ENCODE measurements around the gene SCUBE3. TPM values are rescaled to one million over a fixed set of nuclear protein-coding genes. Genes with fewer than 3 reads are reported as not detected.

SCUBE3 gene
- total RNA-seq, 2 donors from 2014 or later: 0.04 TPM; not detected in 1

DNA sequence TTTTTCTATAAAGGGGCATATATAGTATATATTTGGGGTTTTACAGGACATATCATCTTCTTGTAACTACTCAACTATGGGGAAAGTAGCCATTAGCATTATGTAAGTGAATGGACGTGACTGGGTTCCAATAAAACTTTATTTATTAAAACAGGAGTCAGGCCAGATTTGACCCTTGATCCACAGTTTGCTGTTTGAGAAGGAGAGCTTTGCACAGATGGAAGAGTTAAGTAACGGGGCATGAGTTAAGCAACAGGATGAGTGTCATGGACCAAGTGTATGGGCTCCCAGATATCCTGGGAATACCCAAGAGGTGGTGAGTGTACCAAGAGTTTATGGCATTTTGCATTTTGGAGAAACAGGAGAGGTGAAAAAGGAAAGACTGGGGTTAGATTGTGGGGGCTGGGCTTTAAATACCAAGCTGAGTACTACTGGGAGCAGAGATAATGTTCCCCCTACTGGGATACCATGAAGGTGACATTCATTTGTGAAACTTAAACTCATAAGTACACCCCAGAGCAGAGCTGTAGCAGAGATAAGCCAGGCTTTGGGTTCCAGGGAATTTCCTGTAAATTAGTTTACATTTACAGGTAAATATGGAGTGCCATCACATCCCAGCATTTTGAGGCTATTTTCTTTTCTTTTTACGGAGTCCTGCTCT is 18.5 kb upstream of the SCUBE3 start:
- no peak overlapping the region for H3K27ac Mint-ChIP-seq
- no peak for ATAC-seq
- no peaks in the 10 kb centered on the region for H3K36me3 Mint-ChIP-seq
- H3K9me3 Mint-ChIP-seq: no peaks in the 10 kb centered on the region
- no peak for DNase-seq (ENCODE audit: low spot score in 2 of 2)

DNA sequence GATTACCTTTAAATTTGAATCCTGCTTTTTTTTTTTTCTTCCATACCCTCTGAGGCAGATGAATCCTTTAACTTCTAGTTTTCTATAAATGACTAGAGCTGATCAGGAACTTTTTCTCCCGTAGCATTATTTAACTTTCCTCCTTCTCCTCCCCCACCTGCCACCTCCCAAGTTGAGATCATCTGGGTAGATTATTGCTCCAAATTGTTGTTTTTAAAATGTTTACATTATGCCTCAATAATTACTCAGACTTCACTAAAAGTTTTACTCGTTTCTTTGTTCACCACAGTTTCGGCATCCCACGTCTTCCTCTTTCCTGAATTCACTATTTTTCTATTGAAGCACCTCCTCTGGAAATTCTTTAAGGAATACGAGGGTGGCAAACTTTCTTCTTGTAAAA is 16.6 kb upstream of the SCUBE3 start:
- DNase-seq (ENCODE audit: low spot score in 2 of 2) (no peak), ATAC-seq (no peak)
- no peaks in the 10 kb centered on the region for H3K9me3 Mint-ChIP-seq
- no peak overlapping the region for H3K27ac Mint-ChIP-seq
- H3K36me3 Mint-ChIP-seq: no peaks in the 10 kb centered on the region

DNA sequence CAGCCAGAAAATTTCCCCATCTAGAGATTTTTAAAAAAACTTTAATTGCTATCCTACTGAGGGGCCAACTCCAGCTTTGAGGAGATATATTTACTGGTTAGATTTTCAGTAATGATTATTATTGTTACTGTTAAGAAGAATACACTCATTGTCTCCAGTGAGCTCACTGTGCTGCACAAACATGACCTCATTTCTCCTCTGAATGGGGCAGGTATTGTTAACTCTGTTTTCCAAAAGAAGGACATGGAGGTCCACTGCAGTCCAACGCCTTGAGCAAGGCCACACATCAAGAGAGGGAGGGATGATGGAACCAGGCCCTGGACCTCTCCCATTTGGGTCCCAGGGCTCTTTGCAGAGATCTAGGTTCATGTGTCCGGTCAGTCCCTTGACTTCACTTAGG is 13.9 kb upstream of the SCUBE3 start:
- no peak for DNase-seq (ENCODE audit: low spot score in 2 of 2)
- no peaks in the 10 kb centered on the region for H3K9me3 Mint-ChIP-seq
- no peaks in the 10 kb centered on the region for H3K36me3 Mint-ChIP-seq
- ATAC-seq: no peak
- H3K27ac Mint-ChIP-seq: no peak overlapping the region

DNA sequence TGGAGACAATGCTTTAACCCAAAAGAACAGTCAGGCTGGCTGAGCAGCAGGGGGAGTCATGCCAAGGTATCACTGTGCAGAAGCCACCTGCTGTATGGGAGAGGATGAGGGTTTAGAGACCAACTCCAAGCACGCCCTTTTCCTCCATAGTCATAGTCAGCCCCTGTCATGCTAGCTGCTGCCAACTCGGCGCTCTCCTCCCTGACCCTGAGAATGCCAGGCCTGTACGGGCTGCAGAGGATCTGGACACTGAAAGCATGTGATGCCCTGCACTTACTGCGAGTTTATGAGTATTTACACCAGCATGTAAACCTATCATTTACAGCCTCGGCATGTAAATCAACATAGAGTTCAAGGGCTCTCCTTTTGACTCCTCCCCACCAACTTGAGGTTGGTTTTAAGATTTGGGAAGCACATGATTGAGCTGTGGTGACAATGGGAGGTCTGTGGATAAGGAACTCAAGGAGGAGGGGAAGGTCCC is 11.7 kb upstream of the SCUBE3 start:
- no peaks in the 10 kb centered on the region for H3K9me3 Mint-ChIP-seq
- no peaks in the 10 kb centered on the region for H3K36me3 Mint-ChIP-seq
- ATAC-seq (no peak), DNase-seq (ENCODE audit: low spot score in 2 of 2) (no peak)
- H3K27ac Mint-ChIP-seq: no peak overlapping the region

DNA sequence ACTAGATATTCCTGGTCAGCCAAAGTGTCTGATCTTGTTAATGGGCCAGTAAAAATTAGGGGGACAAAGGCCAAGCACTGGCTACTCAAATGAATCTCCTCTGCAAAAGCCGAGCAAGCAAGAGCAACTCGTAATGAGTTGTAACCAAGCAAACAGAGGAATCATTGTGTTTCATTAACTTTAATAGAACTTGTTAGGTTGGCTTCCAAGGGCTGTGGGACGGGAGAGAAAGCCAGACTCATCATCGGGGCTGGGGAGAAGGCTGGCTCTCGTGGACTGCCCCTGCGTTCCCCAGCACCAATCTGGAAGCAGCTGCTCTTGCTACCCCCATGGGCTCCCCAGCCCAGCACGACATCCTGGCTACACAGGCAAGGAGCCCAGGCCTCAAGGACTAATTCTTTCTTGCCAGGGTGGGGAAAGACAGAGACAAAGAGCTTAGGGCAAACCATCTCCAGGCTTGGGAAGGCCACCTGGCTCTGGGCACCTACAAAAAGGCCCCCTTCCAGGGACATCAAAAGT is 10.5 kb upstream of the SCUBE3 start:
- Mint-ChIP-seq H3K9me3 (no peaks in the 10 kb centered on the region), H3K27ac (no peak overlapping the region), H3K36me3 (no peaks in the 10 kb centered on the region)
- ATAC-seq: no peak
- no peak for DNase-seq (ENCODE audit: low spot score in 2 of 2)

DNA sequence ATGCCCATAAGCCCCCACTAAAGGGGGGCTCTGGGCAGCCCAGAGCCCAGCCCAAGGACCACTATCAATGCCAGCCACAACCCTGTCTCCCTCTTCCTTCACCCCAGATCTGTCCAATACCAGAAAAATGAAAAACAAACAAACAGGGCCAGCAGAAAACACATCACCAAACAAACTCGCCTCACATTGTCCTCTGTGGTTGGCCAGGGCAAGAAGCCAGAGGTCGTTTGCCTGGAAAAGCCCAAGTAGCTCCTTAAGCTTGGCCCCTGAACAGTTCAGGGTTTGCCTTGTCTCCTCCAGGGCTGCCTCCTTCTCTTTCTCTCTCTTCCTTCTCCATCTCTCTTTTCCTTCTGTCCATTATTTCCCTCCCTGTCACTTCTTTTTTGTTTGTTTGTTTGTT is 10.1 kb upstream of the SCUBE3 start:
- Mint-ChIP-seq H3K36me3 (no peaks in the 10 kb centered on the region), H3K9me3 (no peaks in the 10 kb centered on the region), H3K27ac (no peak overlapping the region)
- ATAC-seq: no peak
- DNase-seq (ENCODE audit: low spot score in 2 of 2): no peak

DNA sequence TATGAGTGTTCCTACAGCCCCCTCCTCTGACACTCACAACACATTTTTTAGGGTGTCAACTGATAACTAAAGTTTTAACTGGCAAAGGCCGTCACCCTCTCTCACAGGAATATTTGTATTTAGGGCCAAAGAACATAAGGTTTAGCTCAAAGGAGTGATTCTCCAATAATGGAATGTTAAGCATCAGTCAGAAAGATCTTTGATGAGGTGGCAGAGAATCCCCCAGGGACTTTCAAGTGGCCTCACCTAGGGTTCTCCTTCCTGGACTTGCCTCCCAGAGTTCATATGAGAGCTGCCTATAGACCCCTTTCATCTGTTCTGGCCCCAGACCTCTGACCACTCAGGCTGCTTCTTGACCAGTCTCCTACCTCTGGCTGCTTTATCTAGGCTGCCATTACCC is 7.4 kb upstream of the SCUBE3 start:
- DNase-seq (ENCODE audit: low spot score in 2 of 2) (no peak), ATAC-seq (no peak)
- H3K9me3 Mint-ChIP-seq: no peaks in the 10 kb centered on the region
- no peaks in the 10 kb centered on the region for H3K36me3 Mint-ChIP-seq
- no peak overlapping the region for H3K27ac Mint-ChIP-seq

DNA sequence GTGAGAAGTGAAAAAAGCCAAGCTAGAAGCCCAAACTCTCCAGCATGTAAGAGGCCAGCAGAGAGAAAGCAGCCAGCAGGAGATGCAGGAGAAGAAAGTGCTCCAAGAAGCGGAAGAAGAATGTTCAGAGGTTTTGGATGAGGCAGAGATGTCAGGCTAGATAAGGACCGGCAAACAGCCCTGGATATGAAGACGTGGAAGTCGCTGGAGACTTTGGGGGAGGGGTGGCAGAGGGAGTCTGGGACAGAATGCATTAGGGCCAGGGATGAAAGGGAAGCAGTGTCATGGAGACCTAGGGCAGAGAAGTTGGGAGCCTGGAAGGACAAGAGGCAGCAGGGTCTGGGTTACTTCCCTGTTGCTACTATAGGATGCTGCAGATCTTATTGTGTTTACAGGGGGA is 5.3 kb upstream of the SCUBE3 start:
- no peak for ATAC-seq
- no peaks in the 10 kb centered on the region for H3K9me3 Mint-ChIP-seq
- peaks cover 5% of the 10 kb centered on the region in 2 donors for H3K36me3 Mint-ChIP-seq
- DNase-seq (ENCODE audit: low spot score in 2 of 2): no peak
- H3K27ac Mint-ChIP-seq: no peak overlapping the region

DNA sequence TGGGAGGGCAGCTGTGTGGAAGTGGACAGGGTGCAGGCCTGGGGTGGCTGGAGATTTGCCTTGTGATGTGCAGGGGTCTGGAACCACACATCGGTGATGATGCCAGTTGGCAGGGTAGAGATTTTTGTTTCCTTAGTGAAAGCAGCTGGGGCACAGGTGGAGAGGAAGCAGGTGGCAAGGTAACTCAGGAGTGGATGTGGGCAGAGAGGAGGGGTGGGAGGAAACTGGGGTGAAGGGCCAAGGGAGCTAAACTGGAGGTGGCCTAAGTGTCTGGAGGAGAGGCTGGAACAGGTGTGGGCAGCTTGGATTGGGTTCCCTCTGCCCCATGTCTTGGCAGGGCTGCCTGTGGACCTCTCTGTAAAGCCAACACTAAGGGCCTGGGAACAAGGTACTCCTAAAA is 4.7 kb upstream of the SCUBE3 start:
- DNase-seq (ENCODE audit: low spot score in 2 of 2): no peak
- peaks cover 5% of the 10 kb centered on the region in 2 donors for H3K36me3 Mint-ChIP-seq
- ATAC-seq: no peak

DNA sequence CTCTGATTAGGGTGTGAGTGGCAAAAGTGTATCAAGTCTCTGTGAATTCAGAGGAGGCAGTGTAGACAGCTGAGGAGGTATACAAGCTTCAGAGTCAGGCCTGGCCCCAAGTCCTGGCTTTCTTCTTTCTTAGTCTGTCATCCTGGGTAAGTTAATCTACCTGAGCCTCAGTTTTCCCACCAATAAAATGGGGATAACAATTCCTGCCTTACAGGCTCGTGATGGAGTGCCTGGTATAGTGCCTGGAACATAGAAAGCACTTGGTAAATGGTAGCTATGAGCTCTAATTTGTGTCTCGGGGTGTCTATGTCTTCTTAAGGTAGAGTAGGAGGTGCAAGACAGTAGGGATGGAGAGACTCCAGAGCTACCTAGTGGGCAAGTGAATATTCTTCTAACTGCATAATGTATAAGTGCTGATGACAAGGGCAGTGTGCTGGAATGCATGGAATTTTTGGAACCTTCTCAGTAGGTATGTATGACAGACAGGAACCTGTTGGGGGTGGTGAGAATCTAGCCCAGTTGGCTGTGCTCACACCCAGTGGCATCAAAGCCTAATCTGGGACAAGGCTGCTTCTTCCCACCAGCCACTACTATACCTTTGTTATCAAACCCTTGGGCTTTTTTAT is 4.0 kb upstream of the SCUBE3 start:
- Mint-ChIP-seq H3K36me3 (peaks cover 5% of the 10 kb centered on the region in 2 donors), H3K9me3 (no peaks in the 10 kb centered on the region)
- ATAC-seq: no peak

More for the DNA sequence above, 4.7 kb upstream of the SCUBE3 start:
- Mint-ChIP-seq H3K27ac (no peak overlapping the region), H3K9me3 (no peaks in the 10 kb centered on the region)

DNA sequence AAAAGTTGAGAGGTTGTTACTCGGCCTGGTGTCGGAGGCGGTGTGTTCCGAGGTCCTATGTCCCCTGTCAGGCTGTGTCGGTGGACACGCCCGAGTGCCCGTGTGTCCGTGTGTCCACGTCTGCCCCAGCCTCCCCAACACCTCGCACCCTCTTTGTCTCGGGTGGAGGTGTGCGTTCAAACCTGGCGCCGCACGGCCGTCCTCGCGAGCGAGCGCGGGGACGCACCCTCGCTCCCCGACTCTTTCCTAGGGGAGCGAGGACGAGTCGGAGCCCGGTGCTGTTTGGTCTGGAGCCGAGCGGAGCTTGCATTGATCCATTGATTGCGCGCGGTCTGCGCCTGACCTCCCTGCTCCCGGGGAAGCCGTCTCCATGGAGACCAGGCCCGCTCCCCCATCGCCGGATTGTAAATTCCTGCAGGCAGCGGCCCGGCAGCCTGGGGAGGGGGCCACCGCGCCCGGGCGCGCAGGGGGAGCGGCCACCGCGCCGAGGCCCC is 411 bp upstream of the SCUBE3 start:
- no peak for DNase-seq (ENCODE audit: low spot score in 2 of 2)
- no peak overlapping the region for H3K27ac Mint-ChIP-seq
- H3K9me3 Mint-ChIP-seq: no peaks in the 10 kb centered on the region
- ATAC-seq: no peak
- H3K36me3 Mint-ChIP-seq: peaks cover 5% of the 10 kb centered on the region in 2 donors

More for the DNA sequence above, 4.0 kb upstream of the SCUBE3 start:
- H3K27ac Mint-ChIP-seq: no peak overlapping the region
- DNase-seq (ENCODE audit: low spot score in 2 of 2): no peak

DNA sequence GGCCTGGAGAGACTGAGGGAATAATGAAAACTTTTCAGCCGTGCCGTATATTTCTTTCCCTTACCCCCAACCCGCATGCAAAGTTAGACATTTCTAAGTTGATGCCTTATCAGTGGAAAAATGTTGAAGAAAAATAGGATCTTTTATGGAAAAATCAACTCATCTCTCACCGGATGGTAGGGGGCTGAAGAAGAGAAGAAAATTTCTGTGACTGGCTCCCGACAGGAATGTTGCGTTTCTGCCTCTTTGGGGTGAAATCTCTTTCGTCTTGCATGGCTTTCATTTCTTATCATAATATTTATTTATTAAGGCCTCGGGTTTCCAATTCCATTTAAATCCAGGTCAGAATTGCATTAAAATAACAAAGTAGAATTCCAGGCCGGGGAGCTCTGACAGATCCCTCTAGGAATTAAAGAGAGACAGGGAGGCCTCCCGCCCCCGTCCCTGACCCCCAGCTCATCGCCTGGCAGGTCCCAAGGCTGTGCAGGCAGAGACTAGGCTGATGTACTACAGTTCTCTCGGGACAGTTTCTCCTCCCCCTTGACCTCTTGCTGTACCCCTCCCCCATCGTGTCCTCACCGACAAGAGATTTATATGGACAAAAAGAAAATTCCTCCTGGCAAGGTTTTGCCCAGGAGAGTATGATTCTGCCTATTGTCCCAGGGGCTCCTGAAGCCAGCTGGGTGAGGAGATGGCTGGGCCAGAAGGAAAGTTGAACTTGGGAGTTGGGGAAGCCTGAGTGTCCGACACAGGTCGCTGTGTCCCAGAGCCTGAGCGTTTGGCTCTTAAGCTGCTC is 1.3 kb downstream of the SCUBE3 start:
- H3K9me3 Mint-ChIP-seq: no peaks in the 10 kb centered on the region
- DNase-seq (ENCODE audit: low spot score in 2 of 2): no peak
- no peak overlapping the region for H3K27ac Mint-ChIP-seq
- H3K36me3 Mint-ChIP-seq: peaks cover 5% of the 10 kb centered on the region in 2 donors
- no peak for ATAC-seq

DNA sequence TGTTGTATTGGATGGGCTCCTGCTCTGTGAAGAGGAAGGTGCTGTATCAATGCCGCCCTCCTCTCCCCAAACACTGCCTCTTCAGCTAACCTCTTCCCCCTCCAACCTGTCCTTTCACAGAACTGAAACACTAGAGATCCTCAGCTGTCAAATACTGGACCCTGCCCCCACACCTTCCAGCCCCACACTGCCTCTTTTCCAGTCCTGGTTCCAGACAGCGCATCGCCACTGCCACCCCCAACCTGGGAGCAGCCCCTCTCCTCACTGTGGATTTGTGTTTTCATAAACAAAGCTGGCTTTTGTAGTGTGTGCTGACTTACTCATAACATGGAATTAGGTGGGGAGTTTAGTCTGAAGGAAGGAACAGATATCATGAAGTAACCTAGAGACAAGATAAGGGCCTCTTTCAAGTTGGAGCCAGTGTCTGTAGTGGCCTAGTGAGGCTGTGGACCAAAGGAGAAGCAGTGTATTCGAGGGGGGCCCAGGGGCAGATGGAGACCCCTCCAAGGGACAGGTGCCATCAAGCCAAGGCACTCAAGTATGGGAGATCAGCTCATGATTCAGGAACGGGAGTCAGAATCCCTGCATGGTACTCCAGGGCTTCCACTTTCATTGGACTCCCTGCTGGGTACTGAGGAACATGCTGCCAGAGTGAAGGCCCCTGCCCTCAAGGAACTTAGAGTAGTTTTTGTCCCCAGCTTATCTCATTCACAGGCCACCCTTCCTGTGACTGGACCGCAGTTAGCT is 2.1 kb downstream of the SCUBE3 start:
- Mint-ChIP-seq H3K9me3 (no peaks in the 10 kb centered on the region), H3K27ac (no peak overlapping the region), H3K36me3 (peaks cover 5% of the 10 kb centered on the region in 2 donors)
- no peak for DNase-seq (ENCODE audit: low spot score in 2 of 2)
- no peak for ATAC-seq

DNA sequence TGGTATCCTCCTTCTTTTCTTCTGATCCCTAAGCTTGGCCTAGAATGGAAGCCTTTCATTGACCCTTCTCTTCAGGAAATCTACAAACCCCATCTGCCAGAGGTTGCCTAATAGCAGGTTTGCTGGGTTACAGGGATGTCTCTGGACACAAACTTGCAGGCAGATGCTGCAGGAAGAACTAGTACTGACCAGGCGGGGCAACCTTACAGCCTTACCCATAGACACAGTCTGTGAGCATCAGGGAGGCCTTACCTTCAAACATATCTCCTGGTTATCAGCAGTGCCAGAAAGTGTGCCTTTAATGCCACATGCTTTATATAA is 2.6 kb downstream of the SCUBE3 start:
- DNase-seq (ENCODE audit: low spot score in 2 of 2) (no peak), ATAC-seq (no peak)
- Mint-ChIP-seq H3K36me3 (peaks cover 5% of the 10 kb centered on the region in 2 donors), H3K27ac (no peak overlapping the region), H3K9me3 (no peaks in the 10 kb centered on the region)

DNA sequence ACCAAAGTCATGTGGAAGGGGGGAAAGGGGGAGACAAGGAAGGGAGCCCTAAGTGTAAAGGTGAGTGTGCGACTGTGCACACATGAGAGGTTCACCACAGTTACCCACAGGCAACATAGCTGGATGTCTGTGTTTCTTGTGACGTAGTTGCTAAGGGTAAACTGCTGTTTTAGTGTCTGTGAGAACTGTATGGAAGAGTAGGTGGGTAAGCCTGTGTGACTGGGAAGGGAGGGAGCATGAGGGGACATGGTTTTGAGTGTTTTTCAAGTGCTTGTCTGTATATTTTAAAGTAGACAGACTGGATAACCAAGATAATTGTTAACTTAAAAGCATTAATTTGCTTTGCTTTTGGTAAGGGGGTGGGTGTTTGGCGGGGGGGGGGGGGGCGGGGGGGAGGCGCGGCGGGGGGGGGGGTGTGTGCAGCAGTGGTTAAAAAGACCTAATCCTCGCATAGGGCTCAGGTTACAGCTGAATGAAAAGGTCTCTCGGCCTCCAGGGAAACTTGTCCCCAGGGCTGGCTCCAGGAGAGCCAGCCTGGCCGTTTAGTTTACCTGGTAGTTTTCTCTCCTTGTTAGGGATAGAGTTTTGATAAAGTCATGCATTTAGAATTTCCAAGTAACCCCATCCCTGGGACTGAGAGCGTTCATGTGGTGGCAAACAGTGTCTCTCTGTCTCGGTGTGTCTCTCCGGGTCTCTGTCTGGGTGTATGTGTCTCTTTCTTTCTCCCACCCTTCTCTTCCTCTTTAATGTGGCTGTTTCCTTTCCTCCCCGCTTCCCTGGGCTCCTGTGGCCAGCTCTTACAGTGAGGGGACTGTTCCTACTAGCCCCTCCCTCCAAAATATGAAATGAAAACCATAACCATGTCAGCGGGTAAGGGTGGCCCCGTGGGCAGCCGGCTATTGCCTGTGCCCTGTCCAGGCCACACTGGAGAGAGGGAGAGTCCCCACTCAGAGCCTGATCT is 3.4 kb downstream of the SCUBE3 start:
- Mint-ChIP-seq H3K36me3 (peaks cover 5% of the 10 kb centered on the region in 2 donors), H3K27ac (no peak overlapping the region), H3K9me3 (no peaks in the 10 kb centered on the region)
- no peak for DNase-seq (ENCODE audit: low spot score in 2 of 2)
- ATAC-seq: no peak

DNA sequence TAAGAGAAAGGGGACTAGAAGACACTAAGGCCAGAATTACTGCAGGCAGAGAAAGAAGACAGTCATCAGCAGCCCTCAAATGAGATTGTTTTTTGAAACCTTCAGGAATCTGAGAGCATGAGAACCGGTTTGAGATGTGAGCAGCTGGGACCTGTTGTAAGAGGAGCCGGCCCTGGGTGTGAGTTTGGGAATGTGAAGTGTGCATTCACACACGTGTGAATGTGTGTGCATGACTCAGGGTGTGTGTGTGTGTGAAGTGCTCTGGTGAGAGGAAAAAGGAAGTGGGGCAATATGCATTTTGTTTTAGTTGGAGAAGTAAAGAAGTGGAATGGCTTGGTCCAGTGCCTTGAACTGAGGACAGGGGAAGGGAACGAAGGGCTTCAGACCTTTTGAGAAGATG is 4.3 kb downstream of the SCUBE3 start:
- Mint-ChIP-seq H3K27ac (no peak overlapping the region), H3K36me3 (peaks cover 2 to 3% of the 10 kb centered on the region in 2 donors), H3K9me3 (no peaks in the 10 kb centered on the region)
- ATAC-seq: no peak
- DNase-seq (ENCODE audit: low spot score in 2 of 2): no peak
